ENCODE results near the gene MAD1L1.

The MAD1L1 gene

DNA sequence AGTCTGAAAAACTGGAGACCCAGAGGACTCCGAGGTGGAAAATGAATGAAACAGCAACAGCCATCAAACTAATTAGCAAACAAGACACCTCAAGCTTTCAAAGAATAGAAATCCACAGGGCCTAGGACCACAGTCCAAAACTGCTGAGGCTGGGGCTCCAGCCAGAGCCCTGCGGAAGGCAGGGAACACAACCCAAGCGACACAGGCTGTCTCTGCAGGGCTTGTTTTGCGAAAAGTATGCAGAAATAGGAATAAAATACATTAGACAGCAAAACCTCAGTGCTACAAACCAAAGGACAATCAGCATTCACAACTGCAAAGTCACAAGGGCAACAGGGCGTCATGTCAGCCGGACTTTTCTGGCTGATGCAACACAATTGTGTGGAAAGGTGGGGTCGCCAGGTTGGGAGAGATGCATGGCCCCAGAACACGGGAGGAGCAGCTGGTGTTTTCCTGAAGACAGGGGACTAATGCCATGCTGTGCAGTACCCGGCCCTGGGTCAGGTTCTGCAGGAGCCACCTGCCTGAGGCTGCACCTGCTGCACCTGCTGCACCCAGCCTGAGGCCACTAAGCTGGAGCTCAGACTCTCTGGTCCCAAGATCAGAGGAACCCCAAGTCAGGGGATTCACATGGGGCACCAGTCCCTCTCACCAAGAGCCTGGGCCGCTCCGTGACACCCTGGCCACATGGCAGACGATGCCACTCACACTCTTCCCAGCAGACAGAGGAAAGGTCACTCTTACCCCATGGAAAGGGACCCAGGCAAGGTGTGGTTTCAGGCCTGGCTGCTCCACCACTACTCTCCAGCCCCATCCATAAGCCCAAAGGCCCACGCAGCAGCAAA lies 74.2 kb downstream of the MAD1L1 start:
- no peak for DNase-seq (ENCODE audit: low read depth in 3 of 3, low spot score in 1 of 3)

DNA sequence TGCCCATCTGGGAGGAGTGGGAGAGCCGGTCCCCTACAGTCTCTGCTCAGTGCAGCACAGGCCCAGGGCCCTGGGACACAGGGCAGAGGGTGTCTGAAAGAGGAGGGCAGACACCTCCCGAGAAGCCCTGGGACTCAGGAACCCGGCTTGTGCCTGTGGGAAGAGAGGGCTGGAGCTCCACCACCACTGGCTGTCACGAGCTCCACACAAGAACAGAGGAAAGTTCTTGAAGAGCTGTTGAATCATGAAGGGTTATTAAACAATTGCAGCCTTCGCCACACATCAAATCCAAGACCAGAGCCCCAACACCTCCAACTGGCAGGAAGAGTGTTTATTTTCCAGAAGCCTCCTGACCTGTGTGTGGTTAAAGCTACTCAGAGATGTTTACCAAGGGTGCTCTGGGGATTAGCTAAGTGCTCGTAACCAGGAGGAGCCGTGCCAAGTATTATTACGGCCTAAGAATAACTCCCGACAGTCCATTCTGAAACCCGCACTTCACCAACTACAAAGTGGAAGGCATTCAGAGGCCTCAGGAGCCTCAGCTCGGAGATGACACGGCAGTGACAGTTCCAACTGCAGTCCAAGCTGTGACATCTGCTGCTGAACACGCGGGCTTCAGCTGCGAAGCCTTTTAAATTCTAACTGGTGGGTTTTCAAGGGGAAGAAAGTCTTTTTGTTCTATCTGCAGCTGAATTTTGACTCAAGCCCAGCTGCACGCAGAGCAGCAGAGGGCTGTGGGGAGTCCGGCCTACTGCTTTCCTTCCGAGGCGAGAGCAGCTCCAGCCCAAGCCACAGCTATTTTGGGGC lies 75.1 kb downstream of the MAD1L1 start:
- no peak for DNase-seq (ENCODE audit: low read depth in 3 of 3, low spot score in 1 of 3)

DNA sequence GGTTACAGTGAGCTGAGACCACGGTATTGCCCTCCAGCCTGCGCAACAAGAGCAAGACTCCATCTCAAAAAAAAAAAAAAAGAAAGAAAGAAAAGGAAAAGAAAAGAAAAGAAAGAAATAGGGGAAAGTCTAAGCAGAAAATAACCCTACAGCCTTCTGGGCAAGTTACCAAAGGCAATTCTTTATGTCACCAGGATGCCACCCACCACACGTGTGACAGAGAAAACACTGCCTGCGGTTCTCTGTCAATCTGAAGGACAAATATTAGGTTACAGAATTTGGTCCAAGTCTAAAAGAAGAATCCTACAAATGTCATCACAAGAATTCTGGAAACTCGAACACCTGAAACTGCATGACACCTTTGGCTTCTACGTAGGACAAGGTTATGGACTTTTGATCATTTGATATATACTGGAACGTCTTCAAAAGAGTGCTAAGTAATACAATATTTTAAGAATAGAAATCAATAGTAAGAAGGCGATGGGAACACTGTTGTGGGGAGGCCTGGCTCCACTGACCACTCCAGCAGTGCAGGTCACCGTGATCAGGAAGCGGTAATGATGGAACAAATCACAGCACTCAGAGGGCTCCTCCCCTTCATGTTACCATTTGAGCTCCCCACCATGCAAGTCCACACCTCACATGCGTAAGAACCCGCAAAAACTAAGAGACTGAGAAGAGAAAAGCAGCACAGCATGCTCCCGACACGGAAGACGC lies 75.8 kb downstream of the MAD1L1 start:
- DNase-seq (ENCODE audit: low read depth in 3 of 3, low spot score in 1 of 3) = no peak

DNA sequence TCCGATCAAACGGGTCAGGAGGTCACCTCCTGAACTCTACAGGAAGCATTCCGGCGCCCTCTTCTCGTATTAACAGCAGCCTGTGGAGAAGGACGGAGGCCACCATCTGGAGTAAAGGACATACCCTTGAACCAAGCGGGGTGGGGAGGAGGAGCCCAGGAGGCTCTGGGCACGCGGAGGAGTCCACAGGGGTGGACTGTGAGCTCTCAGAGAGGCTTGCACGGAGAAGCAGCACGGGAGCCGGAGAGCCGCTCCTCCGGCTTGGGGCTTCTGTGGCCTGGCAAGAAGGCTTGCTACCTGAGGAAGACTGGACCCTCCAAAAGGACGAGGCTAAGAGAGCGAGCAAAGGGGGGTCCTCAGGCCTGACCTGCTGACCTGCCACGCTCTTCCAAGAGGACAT lies 77.9 kb downstream of the MAD1L1 start:
- DNase-seq (ENCODE audit: low read depth in 3 of 3, low spot score in 1 of 3) = no peak

DNA sequence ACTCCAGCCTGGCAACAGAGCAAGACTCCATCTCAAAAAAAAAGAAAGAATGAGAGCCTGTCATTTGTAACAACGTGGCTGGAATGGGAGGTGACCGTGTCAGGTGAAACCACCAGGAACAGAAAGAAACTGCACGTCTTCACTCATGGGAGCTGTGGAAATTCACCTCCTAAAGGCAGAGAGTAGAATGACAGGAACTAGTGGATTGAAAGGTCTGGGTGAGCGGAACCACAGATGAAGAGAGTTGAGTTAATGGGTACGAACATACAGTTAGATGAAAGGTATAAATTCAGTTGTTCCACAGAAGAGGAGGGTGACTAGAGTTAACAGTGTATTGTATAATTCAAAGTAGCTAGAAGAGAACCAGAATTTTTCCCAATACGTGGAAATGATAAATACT lies 78.6 kb downstream of the MAD1L1 start:
- no peak for DNase-seq (ENCODE audit: low read depth in 3 of 3, low spot score in 1 of 3)

DNA sequence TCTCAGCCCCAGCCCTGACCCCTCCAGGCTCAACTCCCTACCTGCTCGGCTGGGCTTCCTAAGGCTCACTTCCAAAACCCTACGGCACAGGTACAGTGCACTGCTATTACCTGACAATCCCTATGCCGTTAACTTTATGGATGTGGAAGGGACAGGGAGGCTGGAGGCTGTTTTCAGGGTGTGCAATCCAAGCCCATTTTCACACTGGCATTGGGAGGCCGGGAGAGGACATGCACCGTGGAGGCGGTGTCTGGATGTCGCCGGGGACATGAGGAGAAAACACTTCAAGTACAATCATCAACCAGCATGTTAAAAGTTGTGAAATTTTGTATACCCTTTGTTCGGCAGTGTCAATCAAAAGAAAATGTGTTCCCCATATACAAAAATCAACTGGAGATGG lies 80.1 kb downstream of the MAD1L1 start:
- DNase-seq (ENCODE audit: low read depth in 3 of 3, low spot score in 1 of 3) = no peak

DNA sequence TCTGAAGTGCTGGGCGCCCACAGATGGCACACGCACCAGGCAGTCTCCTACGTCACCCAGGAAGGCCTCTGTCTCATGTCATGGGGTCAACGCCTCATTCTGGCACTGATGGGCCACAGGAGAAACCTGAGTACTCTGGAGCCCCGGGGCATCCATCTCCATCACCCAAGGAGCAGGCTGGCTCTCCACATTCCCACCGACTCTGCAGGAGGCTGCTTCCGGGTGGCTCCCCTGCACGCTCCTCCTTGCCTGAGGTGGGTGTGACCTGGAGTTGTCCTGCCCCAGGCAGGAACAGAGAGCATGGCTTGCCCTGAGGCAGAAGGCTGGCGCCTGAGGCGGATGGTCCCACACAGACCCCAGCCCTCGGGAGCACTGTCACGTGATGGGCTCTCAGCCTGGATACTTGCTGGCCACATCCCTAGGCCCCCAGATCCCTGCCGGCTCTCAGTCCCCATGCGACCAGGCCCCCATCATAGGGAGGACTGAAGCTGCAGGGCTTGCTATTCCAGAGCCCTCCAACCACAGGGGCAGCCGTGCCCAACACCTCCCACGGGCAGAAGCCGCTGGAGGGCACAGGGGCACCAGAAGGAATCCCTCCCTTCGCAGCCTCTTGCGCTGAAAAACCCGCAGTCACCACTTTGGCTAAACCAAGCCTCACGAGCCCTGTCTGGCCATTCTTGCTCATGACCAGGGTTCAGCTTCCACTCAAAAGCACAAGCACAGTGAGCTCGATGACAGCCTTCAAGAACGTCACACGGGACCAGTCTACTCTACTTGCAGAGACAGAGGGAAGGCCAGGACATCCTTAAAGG lies 80.7 kb downstream of the MAD1L1 start:
- no peak for DNase-seq (ENCODE audit: low read depth in 3 of 3, low spot score in 1 of 3)

DNA sequence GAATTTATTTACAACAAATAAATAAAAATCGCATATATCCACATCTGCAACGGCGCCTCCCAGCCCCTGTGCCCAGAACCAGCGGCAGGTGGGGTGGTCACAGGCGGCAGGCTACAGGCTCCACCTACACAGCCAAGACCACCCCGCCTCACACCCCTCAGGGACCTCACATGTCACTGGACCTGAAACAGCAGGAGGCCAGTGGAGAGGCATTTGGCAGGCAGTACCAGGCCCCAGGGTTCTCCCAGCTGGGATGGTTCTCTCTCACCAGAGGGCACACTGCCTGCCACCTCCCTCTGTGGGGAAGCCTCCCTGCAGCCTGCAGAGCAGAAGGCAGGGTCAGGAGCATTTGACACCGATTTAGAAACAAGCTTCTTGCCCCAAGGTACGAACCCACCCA lies 81.5 kb downstream of the MAD1L1 start:
- no peak for DNase-seq (ENCODE audit: low read depth in 3 of 3, low spot score in 1 of 3)

DNA sequence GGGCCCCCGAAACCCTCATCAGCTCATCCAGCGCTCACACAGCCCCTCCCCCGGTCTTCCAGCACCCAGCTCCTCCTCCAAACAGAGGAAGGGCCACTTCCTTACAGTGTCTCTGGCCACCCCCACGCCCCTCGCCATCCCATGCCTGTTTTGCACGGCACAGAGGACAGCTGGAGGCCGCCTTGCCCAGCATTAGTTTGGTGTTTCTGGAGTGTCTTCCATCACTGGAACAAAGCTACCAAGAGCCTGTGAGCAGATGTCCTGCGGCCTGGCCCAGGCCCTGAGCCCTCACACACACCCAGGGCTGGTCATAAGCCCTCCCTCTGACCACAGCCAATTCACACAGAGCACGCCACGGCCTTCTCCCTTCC lies 82.3 kb downstream of the MAD1L1 start:
- no peak for DNase-seq (ENCODE audit: low read depth in 3 of 3, low spot score in 1 of 3)

DNA sequence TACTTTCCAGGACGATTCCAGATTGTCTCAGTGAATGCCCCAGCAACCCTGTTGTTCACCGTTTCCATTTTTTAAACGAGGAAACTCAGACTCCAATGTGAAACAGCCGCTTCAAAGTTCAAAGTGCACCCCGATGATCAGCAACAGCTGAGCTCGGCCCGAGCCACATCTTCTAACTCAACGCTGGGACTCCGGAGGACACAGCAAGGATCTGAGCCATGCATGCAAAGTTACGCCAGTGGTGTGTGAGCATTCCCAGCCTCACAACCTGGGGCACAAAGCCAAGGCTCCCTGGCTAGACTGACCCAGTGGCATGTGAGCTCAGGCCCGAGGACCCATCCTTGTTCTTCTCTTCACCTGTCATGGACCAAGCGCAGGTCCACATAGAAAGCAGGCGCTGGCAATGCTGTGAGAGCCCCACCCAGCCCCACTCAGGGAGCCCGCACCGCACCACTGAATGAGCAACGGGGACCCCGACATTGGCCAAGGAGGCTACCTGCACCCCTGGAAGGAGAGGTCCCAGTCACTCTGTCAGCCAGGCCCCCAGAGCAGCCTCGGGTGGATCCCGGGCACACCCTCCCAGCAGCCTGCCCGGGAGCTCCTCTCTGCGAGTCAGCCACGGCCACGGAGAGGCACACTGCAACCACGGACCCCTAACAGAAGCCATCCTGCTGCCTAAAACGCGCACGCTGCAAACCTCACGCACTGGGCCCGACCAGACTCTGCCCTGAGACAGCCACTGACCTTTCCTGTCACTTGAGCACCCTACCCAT lies 82.9 kb downstream of the MAD1L1 start:
- DNase-seq (ENCODE audit: low read depth in 3 of 3, low spot score in 1 of 3) = no peak

DNA sequence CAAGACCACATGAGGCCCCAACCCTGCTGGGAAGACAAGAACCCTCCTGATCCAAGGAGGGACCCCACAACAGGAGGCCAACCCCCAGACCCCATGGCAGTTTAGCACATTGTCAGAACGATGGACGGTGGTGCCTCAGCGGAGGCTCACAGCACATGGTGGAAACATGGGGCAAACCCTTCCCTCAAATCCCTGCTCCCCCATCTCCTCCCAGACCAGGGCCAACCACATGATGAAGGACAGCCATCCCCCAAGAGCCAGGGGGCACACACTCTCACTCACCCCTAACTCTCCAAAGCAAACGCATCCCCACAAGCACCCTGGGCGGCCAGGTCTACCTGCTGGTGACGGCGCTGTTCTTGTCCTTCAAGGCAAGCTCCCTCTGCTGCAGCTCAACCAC lies 83.9 kb downstream of the MAD1L1 start:
- no peak for DNase-seq (ENCODE audit: low read depth in 3 of 3, low spot score in 1 of 3)

DNA sequence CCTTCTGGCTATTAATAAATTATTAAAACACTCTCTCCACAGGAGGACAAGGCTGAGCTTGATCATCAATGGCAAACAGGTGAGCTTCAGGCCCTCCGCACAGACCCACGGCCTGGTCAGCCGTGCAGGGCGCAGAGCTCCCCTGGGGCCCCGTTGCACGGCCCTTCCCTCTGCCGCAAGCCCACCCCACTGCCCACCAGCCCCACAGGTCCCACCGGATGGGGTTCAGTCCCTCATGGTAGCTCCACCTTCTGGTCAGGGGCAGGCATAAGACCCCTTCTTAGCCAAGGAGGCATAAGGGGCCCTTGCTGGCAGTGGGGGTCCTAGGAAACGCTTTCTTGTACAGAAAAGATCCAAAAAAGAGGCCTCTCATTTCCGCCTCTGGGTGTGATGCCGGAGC lies 84.6 kb downstream of the MAD1L1 start:
- DNase-seq (ENCODE audit: low read depth in 3 of 3, low spot score in 1 of 3) = no peak

DNA sequence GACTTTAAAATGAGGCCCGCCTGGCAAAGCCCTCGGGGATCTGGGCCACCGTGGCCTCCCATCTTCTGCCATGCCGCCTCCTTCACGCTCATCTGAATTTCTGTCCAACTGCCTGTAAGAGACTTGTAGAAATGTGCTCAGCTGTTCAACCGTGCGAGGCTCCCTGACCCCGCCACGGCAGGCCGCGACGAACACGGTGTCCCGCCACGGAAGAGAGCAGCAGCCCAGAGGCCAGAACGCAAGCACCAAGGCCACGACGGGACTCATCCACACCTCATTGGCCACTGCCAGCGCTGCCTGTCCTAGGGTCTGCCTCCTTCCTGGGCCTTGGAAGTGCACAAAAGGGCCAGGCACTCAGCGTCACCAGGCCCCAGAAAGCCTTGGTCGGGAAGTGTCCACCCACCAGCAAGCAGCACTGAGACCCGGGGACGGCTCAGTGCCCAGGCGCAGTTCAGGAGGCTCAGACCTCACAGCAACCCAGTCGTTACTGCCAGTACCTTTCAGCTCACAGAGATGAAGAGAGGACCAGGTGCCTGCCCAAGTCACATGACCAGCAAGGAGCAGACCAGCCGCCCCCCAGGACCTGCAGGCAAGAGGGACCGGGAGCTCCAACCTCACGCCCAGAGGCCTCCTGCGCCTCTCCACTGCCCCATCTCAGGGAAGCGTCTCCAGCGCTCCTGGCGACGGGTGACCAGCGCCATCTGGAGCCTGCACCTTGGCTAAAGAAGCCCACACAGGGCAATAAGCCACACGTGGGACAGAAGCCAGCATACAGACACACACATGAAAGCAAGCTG lies 85.9 kb downstream of the MAD1L1 start:
- no peak for DNase-seq (ENCODE audit: low read depth in 3 of 3, low spot score in 1 of 3)

DNA sequence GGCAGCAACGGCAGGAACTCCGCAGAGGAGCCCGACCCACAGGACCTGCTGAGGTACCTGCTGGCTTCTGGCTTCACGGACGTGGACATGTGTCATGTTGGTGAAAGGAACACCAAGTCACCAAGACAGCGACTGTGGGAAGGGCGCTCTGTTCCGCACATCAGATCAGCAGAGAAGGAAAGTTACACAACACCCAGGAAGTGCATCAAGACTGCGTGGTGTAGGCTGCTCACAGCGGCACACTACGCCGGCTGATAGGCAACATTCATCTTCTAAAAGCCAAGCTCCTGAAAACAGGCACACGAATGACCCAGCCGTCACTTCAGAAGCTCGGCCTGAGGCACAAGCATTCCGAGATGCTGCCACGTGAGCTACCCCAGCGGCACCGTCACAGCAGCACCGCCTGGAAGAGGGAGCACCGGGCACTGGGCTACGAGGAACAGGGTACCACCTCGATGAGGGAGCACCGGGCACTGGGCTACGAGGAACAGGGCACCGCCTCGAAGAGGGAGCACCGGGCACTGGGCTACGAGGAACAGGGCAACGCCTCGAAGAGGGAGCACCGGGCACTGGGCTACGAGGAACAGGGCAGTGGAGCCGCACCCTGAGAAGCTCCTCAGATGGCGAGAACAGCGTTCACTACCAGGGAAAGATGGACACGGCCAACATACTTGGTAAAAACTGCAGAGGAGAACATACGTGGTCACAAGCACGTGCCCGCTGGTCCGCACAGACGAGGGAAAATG lies 86.7 kb downstream of the MAD1L1 start:
- DNase-seq (ENCODE audit: low read depth in 3 of 3, low spot score in 1 of 3) = no peak

DNA sequence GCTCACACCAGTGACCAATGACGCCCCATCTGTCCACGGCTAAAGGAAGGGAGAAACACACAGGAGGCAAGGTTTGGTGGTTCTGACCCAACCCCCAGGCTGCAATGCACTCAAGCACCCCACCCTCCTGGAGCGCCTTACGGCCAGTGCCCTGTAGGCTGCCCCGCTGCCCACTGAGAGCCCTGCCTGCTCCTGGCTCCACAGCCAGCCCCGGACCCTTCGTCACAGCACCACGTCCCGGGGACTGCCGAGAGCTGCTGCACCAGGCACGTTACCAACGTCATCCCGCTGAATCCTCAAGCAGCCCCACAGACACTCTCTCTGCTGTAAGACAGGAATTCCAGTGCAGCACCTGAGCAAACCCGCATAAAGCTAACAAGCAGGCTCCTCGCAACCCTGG lies 87.8 kb downstream of the MAD1L1 start:
- DNase-seq (ENCODE audit: low read depth in 3 of 3, low spot score in 1 of 3) = no peak

DNA sequence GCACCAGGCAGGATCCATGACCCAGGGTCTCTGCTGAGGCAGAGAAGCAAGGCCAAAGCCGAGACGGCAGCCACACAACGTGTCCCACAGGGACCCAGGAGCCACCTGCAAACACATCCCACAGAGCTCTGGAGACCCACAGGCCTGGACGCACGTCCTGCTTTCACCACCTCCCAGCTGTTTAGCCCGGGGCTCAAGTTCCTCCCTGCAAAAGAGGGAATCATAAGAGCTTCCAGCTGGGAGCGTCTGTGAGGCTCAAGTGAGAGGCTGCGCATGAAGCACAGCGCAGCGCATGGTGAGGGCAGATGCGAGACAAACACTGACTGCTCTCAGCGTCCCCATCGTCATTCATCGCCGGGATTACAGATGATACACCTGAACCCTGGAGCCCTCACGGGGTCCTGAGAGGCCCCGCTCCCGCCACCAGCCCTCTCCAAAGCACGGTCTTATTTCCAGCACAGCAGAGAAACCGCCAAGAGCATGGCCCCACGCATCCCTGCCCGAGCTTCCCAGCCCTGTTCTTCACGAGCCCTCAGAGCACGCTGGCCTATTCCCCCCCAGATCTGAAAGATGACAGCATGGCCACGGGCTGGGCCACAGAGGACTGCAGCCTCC lies 88.7 kb downstream of the MAD1L1 start:
- no peak for DNase-seq (ENCODE audit: low read depth in 3 of 3, low spot score in 1 of 3)

DNA sequence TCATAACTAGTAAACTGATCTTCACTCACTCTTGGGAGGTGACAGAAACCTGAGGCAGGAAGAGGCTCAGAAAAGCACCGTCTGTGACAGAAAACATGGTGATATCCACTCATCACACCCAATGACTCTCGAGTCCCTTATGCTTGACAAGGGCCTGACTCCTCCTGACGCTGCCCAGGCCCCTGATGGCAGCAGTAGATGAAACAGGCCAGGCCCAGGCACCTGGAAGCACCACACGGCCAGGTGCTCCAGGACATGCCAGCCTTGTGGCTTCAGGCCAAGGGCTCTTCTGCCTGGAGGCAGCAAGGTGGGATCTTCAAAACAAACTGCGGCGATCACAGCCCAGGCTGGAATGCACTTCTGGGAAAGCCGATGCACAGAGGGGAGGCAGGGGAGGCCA lies 89.3 kb downstream of the MAD1L1 start:
- DNase-seq (ENCODE audit: low read depth in 3 of 3, low spot score in 1 of 3) = no peak

DNA sequence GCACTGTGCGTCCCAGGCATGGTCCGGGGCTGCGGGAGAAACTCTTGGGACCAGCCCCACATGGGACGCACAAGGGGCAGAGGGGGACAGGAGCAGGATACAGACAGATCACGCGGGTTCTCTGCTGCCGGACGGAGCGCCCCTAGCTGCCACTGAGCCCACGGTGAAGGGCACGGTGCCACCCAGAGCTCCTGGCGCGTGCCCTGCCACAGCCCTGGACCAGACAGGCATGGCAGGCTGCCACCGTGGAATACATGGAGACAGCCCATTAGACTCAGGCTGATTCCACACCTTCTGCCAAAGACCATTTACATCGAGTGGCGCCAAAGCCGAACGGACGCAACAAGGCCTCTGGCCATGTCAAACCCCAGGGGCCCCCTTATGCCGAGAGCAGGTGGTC lies 90.4 kb downstream of the MAD1L1 start:
- no peak for DNase-seq (ENCODE audit: low read depth in 3 of 3, low spot score in 1 of 3)

Measured in stimulated activated CD4-positive, alpha-beta T cell treated with anti-CD3 and anti-CD28 coated beads, TNF-alpha, amount 100 ng/mL, for 1 hour (primary cell).